GM19238 (cell line): Measurements from ENCODE around the gene OR5B21.

Experiments
- DNase-seq: peaks from one replicate; pipeline ENCODE4 v3.0.0; 2011; ENCODE audit warnings: low spot score; ENCODE audit not compliant: insufficient read length

The OR5B21 gene

DNA sequence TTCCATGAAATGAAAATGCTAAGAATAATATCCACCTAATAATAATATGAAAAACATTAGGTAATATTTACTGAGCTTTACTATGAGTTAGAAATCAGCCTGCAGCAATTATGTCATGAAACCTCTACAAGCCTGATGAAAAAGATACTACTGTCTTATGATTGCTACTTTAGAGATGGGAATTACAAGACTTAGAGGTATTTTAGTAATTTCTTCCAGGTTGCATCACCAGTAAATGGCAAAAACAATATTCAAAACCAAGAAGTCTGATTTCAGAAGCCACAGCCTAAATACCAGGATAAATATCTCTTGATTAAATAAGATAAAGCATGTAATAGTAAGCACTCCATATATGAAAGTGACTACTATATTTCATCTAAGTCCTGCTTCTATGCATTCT lies 13.8 kb downstream of the OR5B21 start:
- no peak for DNase-seq

DNA sequence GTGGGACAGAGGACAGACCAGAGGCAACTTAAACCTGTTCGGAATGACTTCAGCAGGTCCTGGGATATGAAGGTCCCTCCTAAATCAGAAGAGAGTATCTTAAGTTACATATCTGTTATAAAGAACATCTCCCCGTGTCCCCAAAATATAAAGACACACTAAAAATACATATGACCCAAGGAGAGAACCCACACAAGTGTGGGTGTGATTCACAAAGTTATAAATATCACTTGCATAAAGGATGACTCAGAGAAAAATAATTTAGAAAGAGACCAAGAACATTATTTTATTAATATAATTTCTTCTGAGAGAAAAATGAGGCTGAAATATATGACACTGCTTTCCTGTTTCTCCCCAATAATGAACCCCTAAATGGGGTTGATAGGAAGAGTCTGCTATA lies 14.2 kb downstream of the OR5B21 start:
- no peak for DNase-seq

DNA sequence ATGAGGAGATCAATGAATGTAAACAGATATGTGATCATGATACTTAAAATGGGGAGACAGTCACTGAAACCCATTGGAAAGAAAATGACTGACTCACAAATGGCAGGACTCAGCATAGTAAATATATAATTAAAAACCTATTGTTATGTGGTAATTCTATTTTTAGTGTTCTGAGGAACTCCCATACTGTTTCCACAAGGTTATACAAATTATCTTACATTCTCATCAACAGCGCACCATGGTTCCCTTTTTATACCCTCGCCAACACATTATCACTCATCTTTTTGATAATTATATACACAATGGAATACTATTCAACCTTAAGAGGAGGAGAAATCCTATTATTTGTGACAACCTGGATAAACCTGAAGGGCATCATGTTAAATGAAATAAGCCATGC lies 17.1 kb downstream of the OR5B21 start:
- no peak for DNase-seq

DNA sequence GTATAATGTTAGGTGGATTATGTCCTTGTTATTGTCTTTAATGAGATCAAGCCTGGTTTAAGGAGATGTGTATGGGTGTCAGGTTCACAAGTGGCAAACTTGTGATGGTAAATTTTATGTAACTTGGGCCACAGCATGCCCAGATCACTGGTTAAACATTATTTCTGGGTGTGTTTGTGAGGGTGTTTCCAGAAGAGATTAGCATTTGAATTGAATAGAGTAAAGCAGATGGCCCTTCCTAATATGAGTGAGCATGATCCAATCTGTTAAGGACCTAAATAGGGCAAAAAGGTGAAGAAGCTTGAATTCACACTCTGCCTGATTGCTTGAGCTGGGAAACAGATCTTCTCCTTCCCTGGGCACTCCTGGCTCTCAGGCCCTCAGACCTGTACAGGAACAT lies 20.7 kb downstream of the OR5B21 start:
- no peak for DNase-seq

GRCh38 chr11:58485961-58486360 lies 21.9 kb downstream of the OR5B21 start:
- no peak for DNase-seq

- DNase-seq: no peak
Measured at GRCh38 chr11:58471892-58472291, 36.0 kb downstream of the OR5B21 start.

DNA sequence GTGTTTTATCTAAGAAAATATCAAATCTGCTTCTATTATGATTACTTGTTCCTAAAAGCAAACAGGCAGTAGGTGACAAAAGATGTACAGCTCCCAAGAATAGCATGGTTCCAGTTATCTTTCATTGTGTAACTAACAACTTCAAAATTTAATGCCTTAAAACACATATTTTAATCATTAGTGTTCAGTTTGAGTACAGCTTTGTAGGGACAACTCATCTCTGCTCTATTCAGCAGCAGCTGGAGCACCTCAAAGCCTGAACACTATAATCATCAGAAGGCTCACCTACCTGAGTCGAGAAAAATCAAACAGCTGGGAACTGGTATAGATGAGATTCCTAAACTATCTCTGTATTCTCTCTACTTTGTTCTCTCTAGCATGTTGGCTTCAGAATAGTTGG lies 41.6 kb downstream of the OR5B21 start:
- no peak for DNase-seq

DNA sequence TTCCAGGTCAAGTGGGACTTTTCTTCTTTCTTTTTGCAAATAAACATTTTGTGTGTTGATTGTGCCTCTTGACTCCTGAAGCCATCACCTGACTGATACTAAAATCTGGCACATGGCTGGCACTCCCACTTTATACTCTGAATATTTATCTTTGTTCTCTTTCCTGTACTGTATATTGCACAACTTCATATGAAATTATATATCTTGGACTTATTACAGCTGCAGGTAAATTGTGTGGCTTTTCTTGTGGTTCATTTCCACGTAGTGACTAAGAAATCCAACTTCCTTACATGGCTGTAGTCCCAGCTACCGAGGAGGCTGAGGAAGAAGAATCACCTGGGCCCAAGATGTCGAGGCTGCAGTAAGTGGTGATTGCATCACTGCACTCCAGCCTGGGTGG lies 42.2 kb downstream of the OR5B21 start:
- no peak for DNase-seq
